ENCODE data around the gene PPP6R3.
"Not testable (repeated sequence)": the region's sequence is repeated elsewhere in the genome, so short reads cannot be mapped to it uniquely, and the experiment has no call there.

PPP6R3 gene

GRCh38 chr11:68527585-68527984 is 67.0 kb downstream of the PPP6R3 start:
- TF ChIP-seq POLR2A (IDR thresholded peaks at IDR 0.05; ENCODE audit: low read length) (no peak), GATA1 (IDR thresholded peaks at IDR 0.05; ENCODE audit: low read depth, low read length) (no peak)
- DNase-seq: no peak

DNA sequence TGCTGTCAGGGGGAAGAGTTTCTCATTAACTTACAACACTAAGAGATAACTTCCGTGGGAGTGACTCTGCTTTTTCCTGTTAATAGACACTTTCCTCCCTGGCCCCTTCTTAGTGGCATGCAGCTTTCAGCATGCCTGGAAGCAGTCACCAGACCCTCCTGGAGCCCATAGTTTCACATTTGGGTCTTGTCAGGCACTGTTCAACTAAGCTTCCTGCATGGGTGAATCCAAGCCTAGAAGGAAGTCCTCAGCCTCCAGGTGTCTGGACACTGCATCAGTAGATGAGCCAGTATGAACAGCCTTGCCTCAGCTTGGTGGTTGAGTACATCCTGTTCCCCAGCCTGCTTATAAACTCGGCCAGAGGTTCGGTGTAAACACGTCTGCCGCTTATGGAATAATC is 68.1 kb downstream of the PPP6R3 start:
- peak in 1 of 2 experiments; percentile 26 for DNase-seq
- TF ChIP-seq POLR2A (IDR thresholded peaks at IDR 0.05; ENCODE audit: low read length) (no peak), GATA1 (IDR thresholded peaks at IDR 0.05; ENCODE audit: low read depth, low read length) (no peak)

- no peak for DNase-seq
- no peak for TF ChIP-seq GATA1 (IDR thresholded peaks at IDR 0.05; ENCODE audit: low read depth, low read length)
- no peak for TF ChIP-seq POLR2A (IDR thresholded peaks at IDR 0.05; ENCODE audit: low read length)
Observed at GRCh38 chr11:68531129-68531693, 70.7 kb downstream of the PPP6R3 start.

DNA sequence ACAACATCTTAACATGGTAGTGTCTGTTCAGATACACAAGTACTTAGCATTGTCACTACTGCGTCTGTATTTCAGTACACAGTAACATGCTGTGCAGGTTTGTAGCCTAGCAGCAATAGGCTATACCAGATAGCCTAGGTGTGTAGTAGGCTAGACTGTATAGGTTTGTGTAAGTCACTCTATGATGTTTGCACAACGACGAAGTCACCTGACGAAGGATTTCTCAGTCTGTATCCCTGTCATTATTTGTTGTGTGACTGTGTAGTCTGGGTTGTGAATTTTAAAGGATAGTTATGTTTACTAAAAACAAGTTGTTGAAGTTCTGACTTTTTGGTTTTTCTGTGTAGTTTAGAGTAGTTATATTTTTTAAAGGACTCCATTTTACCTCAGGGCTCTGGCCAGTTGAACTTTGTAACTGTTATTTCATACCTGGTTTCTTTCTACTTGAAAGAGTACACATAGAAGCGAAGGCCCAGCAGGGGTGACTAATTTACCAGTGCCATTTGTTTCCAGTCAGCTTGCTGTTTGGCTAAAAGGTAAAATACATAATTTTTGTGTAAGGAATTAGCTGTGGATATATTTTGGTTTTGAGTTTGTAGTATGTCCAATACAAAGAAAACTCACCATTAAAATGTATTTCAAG is 72.3 kb downstream of the PPP6R3 start:
- TF ChIP-seq POLR2A (IDR thresholded peaks at IDR 0.05; ENCODE audit: low read length) (no peak), GATA1 (IDR thresholded peaks at IDR 0.05; ENCODE audit: low read depth, low read length) (no peak)
- no peak for DNase-seq

GRCh38 chr11:68533945-68534344 is 73.4 kb downstream of the PPP6R3 start:
- DNase-seq: no peak
- no peak for TF ChIP-seq GATA1 (IDR thresholded peaks at IDR 0.05; ENCODE audit: low read depth, low read length)

- TF ChIP-seq POLR2A (IDR thresholded peaks at IDR 0.05; ENCODE audit: low read length) (no peak), GATA1 (IDR thresholded peaks at IDR 0.05; ENCODE audit: low read depth, low read length) (no peak)
- DNase-seq: no peak
Observed at GRCh38 chr11:68535098-68535497, 74.5 kb downstream of the PPP6R3 start.

DNA sequence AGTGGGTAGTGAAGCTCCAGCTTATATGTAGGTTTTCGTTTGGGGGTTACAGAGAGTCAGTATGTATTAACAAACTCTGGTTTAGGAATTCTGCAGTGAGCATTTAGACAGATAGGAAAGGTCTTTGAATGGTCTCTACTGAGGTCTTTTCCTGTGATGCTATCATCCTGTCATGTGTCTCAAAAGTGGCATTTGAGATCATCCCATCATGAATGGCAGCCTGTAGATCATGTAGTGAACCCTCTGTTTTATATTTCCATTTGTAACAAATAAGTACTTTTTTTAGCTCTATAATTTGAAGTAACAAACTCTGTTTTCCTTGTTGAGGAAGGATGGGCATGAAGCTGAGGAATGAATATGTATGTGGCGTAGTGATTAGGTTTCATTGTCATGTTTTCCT is 76.2 kb downstream of the PPP6R3 start:
- TF ChIP-seq POLR2A (IDR thresholded peaks at IDR 0.05; ENCODE audit: low read length) (no peak), GATA1 (IDR thresholded peaks at IDR 0.05; ENCODE audit: low read depth, low read length) (no peak)
- DNase-seq: no peak

GRCh38 chr11:68538025-68538424 is 77.5 kb downstream of the PPP6R3 start:
- no peak for TF ChIP-seq POLR2A (IDR thresholded peaks at IDR 0.05; ENCODE audit: low read length)
- TF ChIP-seq GATA1 (IDR thresholded peaks at IDR 0.05; ENCODE audit: low read depth, low read length): no peak
- no peak for DNase-seq

DNA sequence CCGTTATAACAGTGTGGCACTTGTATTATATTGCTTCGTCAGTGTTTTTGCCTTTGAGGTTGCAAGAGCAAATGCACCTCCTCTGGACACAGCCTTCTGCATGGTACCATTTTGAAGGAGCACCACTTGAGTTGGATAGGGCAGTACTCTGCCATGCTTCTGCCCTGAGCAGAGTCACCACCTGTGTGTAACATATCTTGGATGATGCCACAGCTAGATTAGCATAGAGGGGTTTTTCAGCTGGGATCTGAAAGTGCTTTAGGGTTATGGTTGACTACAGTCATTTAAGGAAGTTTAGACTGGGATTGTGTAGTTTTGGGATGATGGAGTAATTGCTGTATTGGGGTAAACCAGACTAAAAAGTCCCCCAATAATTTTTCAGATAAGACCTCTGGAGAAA is 78.8 kb downstream of the PPP6R3 start:
- no peak for TF ChIP-seq POLR2A (IDR thresholded peaks at IDR 0.05; ENCODE audit: low read length)
- no peak for TF ChIP-seq GATA1 (IDR thresholded peaks at IDR 0.05; ENCODE audit: low read depth, low read length)

GRCh38 chr11:68540504-68540903 is 80.0 kb downstream of the PPP6R3 start:
- DNase-seq: not testable (repeated sequence)

More for the DNA sequence above, 78.8 kb downstream of the PPP6R3 start:
- DNase-seq: no peak

DNA sequence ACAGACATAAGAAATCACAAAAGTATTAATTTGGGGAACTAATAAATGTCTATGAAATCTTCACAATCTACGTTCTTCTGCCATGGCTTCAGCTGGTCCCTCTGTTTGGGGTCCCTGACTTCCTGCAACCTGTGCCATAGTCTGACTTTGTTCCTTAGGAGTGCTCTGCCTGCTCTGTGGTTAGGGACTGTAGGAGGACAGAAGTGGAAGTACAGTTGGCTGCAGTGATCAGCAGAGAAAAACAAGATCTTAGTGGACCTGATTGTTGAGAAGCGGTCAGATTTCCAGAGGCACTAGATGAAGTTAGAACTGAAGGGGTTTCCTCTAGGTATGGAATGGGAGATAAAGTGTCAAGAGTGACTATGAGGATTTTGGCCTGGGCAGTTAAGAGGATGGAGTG is 80.6 kb downstream of the PPP6R3 start:
- no peak for DNase-seq
- no peak for TF ChIP-seq GATA1 (IDR thresholded peaks at IDR 0.05; ENCODE audit: low read depth, low read length)
- TF ChIP-seq POLR2A (IDR thresholded peaks at IDR 0.05; ENCODE audit: low read length): no peak

DNA sequence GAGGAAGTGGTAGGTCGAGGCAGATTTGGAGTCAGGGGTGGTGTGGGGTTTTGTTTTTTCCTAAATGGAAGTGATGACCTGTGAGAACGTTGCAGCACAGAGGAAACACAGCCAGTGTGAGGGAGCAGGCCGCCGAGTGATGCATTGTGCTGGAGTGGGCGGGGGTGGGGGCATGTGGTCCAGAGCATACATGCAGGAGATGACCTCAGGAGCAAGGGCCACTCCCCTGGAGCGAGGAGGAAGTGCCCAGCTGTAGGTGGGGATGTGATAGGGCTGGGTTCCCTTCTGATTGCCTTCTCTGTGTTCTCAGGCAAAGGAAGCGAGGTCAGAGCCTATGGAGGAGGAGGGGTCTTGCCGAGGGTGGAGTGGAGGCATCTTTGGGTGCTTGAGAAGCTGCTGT is 81.4 kb downstream of the PPP6R3 start:
- no peak for TF ChIP-seq POLR2A (IDR thresholded peaks at IDR 0.05; ENCODE audit: low read length)
- no peak for TF ChIP-seq GATA1 (IDR thresholded peaks at IDR 0.05; ENCODE audit: low read depth, low read length)
- no peak for DNase-seq

DNA sequence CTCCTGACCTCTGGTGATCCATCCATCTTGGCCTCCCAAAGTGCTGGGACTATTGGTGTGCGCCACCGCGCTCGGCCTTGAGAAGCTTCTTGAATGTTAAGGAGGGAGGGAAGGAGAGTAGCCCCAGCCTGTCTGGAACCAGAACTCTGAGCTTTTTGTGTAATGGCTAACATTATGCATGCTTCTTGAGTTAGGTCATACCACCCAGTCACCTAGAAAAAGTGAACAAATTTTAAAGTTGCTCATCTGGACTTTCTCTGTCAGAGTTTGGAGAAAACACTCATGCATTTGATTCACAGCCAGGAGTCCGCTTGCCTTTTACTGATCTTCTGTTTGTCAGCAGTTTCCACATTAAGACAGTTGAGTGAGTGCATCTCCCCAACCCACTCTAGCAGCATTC is 82.1 kb downstream of the PPP6R3 start:
- TF ChIP-seq POLR2A (IDR thresholded peaks at IDR 0.05; ENCODE audit: low read length) (no peak), GATA1 (IDR thresholded peaks at IDR 0.05; ENCODE audit: low read depth, low read length) (no peak)
- DNase-seq: no peak

GRCh38 chr11:68543594-68543993 is 83.0 kb downstream of the PPP6R3 start:
- no peak for TF ChIP-seq GATA1 (IDR thresholded peaks at IDR 0.05; ENCODE audit: low read depth, low read length)
- TF ChIP-seq POLR2A (IDR thresholded peaks at IDR 0.05; ENCODE audit: low read length): no peak
- no peak for DNase-seq

DNA sequence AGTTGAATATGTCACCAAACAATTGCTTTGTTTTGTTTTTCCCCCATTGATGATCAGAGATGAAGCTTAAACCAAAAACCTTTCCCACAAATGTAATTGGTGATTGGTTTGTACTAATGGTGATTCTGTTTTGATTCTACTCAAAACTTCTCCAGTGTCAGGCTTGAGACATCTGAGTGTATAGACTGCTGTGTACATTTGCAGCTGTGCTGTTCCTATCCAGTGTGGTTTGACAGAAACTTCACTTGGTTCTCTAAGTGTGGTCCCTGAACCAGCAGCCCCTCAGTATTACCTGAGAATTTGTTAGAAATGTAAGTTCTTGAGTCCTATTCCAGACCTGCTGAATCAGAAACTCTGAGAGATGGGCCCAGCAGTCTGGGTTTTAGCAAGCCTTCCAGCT is 84.8 kb downstream of the PPP6R3 start:
- TF ChIP-seq POLR2A (IDR thresholded peaks at IDR 0.05; ENCODE audit: low read length) (no peak), GATA1 (IDR thresholded peaks at IDR 0.05; ENCODE audit: low read depth, low read length) (no peak)
- DNase-seq: no peak

All from erythroblast (primary cell).